Hair follicle dermal papilla cell (primary cell): ENCODE results near the gene KIF19. TPM values are rescaled to one million over a fixed set of nuclear protein-coding genes. Genes with fewer than 3 reads are reported as not detected.

Experiments
- total RNA-seq: library from RNA; depleted of rRNA; stranded (reverse); fragments of >200 nt; gene quantifications from 2 replicates; pipeline ENCODE4 v1.2.3, GENCODE V29; 2012

Gene KIF19, protein sequence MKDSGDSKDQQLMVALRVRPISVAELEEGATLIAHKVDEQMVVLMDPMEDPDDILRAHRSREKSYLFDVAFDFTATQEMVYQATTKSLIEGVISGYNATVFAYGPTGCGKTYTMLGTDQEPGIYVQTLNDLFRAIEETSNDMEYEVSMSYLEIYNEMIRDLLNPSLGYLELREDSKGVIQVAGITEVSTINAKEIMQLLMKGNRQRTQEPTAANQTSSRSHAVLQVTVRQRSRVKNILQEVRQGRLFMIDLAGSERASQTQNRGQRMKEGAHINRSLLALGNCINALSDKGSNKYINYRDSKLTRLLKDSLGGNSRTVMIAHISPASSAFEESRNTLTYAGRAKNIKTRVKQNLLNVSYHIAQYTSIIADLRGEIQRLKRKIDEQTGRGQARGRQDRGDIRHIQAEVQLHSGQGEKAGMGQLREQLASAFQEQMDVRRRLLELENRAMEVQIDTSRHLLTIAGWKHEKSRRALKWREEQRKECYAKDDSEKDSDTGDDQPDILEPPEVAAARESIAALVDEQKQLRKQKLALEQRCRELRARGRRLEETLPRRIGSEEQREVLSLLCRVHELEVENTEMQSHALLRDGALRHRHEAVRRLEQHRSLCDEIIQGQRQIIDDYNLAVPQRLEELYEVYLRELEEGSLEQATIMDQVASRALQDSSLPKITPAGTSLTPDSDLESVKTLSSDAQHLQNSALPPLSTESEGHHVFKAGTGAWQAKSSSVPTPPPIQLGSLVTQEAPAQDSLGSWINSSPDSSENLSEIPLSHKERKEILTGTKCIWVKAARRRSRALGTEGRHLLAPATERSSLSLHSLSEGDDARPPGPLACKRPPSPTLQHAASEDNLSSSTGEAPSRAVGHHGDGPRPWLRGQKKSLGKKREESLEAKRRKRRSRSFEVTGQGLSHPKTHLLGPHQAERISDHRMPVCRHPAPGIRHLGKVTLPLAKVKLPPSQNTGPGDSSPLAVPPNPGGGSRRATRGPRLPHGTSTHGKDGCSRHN
- not detected in 2 replicates for total RNA-seq

DNA sequence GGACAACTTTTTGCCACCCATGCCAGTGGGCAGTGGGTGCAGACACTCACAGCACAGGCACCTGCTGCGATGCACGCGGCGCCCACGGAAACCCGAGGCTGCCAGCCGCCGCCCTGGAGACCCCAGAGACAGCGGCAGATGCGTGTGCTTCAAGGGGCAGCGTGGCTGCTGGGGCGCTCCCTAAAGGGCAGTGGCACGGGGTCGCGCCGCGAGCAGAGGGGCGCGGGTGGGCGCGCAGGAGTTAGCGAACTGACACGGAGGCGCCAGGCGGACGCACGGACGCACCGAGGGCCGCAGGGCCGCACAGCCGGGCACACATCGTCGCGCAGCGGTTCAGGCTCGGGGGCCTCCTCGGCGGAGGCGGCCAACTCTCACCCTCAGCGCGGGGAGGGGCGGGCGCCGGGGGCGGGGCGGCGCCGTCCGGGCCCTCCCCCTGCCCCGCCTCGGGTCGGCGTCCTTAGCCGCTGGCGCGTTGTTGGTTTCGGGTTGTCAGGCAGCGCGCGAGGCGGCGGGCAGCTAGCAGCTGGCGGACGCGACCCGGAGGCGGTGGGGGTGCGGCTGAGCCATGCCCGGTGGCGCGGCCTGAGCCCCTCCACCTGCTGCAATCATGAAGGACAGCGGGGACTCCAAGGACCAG lies at the start of gene KIF19:
Gene KIF19, plus strand, starts transcription at position 484 of the 637 bp plus-strand sequence. Its CDS starts 124 bp downstream, at position 608.

GRCh38 chr17:74361230-74362068 lies 35.4 kb downstream of the KIF19 start, which contains the start of gene BTBD17:
Gene BTBD17, minus strand, starts transcription at chr17:74361868. Its CDS starts 49 bp downstream, at chr17:74361819.

DNA sequence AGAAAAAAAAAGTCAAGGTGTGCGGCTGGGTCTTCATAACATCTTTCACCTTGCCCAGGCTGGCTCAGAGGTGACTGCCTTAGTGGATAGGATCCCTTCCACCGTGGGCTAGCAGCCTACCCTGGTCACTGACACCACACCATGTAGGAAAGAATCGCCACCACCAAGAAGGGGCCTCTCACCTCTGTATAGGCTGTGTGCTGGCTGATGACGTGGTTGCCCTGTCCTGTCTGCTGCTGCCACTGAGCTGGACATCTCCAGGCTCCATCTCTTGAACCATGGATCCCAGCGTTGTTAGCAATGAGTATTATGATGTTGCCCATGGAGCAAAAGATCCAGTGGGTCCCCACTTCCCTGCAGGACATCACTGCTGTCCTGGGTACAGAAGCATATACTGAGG lies 41.2 kb downstream of the KIF19 start, which contains the start of gene GPR142:
Gene GPR142, plus strand, starts transcription at position 301 of the 400 bp plus-strand sequence. CDS start 2,035 bp downstream, outside the sequence.

Other genes with a start within 250 kb of the KIF19 start
- 270 and 273 TPM in 2 replicates for gene RPL38, start 122.5 kb upstream of the KIF19 start, total RNA-seq
- gene TTYH2, start 112.7 kb upstream of the KIF19 start, total RNA-seq = 3.9 and 7.5 TPM in 2 replicates
- not detected in 2 replicates for gene DNAI2, start 52.0 kb upstream of the KIF19 start, total RNA-seq
- not detected in 2 replicates for gene BTBD17, start 35.6 kb downstream of the KIF19 start, total RNA-seq
- gene GPR142, start 41.3 kb downstream of the KIF19 start, total RNA-seq = not detected in 2 replicates
- gene GPRC5C, start 105.9 kb downstream of the KIF19 start, total RNA-seq = 3.2 and 5.0 TPM in 2 replicates
- gene CD300A, start 140.4 kb downstream of the KIF19 start, total RNA-seq = not detected in 2 replicates
- not detected in 2 replicates for gene CD300LB, start 205.2 kb downstream of the KIF19 start, total RNA-seq
- not detected in 2 replicates for gene CD300C, start 219.9 kb downstream of the KIF19 start, total RNA-seq
- gene CD300H, start 241.3 kb downstream of the KIF19 start, total RNA-seq = not detected in 2 replicates